ENCODE measurements around the gene PPP2CA. TPM values are rescaled to one million over a fixed set of nuclear protein-coding genes. Genes with fewer than 3 reads are reported as not detected.

Gene PPP2CA
- total and polyA plus RNA-seq, 2 of the 13 experiments (the other 11 are each of a cell fraction or from before 2014, with no cell fraction given) = 82.4 to 171 TPM

DNA sequence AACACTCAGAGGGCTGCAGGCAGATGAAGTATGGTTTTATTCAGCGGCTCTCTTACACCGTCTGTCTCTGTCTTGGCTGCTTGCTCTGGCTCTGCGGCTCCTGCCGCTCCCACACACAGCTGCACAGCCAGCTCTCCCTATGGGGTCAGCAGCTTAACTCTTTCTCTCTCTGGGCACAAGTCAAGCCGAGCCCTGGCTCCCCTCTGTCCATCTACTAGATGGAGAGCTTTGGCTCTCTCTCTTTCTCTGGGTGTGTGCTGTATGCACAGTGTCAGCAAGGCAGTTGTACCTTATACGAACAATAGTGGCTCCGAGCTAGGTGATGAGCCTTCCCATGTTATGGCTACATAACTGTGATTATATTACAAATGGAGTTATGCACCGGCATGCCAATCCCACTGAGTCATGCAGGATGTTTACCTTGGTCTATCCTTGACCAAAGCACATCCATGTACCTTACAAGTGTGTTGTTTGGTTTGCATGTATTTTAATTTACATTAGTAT is 19.3 kb upstream of the PPP2CA start (continued):
- TF ChIP-seq SP5 (CRISPR knock-in tag; IDR thresholded peaks at IDR 0.05; ENCODE audit: borderline replicate concordance, low read depth) (no peak), ZNF761 (CRISPR knock-in tag; conservative IDR thresholded peaks at IDR 0.05) (no peak), MIER3 (CRISPR knock-in tag; IDR thresholded peaks at IDR 0.05; ENCODE audit: borderline replicate concordance) (peak; percentile 74; the same call in 1 of the 2 replicates), RARG (CRISPR knock-in tag; IDR thresholded peaks at IDR 0.05; ENCODE audit: low read depth) (no peak), FOSL1 (CRISPR knock-in tag; IDR thresholded peaks at IDR 0.05; ENCODE audit: borderline replicate concordance) (peak; percentile 86; the same call in 1 of the 2 replicates), MED1 (CRISPR knock-in tag; IDR thresholded peaks at IDR 0.05) (peak; percentile 64), ZNF558 (CRISPR knock-in tag; IDR thresholded peaks at IDR 0.05; ENCODE audit: borderline replicate concordance) (no peak), ZFY (CRISPR knock-in tag; IDR thresholded peaks at IDR 0.05) (0 out of 2 replicates have a peak, but pooled peaks have one; percentile 28), ADNP (CRISPR knock-in tag; IDR thresholded peaks at IDR 0.05) (no peak), ATF7 (IDR thresholded peaks at IDR 0.05) (no peak), ATF7 (CRISPR knock-in tag; IDR thresholded peaks at IDR 0.05) (peak; percentile 42; the same call in 1 of the 2 replicates), TP53 (CRISPR knock-in tag; conservative IDR thresholded peaks at IDR 0.05) (no peak)
- TF ChIP-seq, protein P1, sequence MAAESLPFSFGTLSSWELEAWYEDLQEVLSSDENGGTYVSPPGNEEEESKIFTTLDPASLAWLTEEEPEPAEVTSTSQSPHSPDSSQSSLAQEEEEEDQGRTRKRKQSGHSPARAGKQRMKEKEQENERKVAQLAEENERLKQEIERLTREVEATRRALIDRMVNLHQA (CRISPR knock-in tag; IDR thresholded peaks at IDR 0.05) = no peak
- TF ChIP-seq, protein P2, sequence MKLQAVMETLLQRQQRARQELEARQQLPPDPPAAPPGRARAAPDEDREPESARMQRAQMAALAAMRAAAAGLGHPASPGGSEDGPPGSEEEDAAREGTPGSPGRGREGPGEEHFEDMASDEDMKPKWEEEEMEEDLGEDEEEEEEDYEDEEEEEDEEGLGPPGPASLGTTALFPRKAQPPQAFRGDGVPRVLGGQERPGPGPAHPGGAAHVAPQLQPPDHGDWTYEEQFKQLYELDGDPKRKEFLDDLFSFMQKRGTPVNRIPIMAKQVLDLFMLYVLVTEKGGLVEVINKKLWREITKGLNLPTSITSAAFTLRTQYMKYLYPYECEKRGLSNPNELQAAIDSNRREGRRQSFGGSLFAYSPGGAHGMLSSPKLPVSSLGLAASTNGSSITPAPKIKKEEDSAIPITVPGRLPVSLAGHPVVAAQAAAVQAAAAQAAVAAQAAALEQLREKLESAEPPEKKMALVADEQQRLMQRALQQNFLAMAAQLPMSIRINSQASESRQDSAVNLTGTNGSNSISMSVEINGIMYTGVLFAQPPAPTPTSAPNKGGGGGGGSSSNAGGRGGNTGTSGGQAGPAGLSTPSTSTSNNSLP (IDR thresholded peaks at IDR 0.05; ENCODE audit: low read depth, low read length) = peak; percentile 84
- TF ChIP-seq, protein P3, sequence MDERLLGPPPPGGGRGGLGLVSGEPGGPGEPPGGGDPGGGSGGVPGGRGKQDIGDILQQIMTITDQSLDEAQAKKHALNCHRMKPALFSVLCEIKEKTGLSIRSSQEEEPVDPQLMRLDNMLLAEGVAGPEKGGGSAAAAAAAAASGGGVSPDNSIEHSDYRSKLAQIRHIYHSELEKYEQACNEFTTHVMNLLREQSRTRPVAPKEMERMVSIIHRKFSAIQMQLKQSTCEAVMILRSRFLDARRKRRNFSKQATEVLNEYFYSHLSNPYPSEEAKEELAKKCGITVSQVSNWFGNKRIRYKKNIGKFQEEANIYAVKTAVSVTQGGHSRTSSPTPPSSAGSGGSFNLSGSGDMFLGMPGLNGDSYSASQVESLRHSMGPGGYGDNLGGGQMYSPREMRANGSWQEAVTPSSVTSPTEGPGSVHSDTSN (CRISPR knock-in tag; IDR thresholded peaks at IDR 0.05) = no peak
- TF ChIP-seq, protein P4, sequence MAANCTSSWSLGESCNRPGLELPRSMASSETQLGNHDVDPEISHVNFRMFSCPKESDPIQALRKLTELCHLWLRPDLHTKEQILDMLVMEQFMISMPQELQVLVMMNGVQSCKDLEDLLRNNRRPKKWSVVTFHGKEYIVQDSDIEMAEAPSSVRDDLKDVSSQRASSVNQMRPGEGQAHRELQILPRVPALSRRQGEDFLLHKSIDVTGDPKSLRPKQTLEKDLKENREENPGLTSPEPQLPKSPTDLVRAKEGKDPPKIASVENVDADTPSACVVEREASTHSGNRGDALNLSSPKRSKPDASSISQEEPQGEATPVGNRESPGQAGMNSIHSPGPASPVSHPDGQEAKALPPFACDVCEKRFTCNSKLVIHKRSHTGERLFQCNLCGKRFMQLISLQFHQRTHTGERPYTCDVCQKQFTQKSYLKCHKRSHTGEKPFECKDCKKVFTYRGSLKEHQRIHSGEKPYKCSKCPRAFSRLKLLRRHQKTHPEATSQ (CRISPR knock-in tag; IDR thresholded peaks at IDR 0.05; ENCODE audit: borderline replicate concordance) = no peak
- TF ChIP-seq, protein P5, sequence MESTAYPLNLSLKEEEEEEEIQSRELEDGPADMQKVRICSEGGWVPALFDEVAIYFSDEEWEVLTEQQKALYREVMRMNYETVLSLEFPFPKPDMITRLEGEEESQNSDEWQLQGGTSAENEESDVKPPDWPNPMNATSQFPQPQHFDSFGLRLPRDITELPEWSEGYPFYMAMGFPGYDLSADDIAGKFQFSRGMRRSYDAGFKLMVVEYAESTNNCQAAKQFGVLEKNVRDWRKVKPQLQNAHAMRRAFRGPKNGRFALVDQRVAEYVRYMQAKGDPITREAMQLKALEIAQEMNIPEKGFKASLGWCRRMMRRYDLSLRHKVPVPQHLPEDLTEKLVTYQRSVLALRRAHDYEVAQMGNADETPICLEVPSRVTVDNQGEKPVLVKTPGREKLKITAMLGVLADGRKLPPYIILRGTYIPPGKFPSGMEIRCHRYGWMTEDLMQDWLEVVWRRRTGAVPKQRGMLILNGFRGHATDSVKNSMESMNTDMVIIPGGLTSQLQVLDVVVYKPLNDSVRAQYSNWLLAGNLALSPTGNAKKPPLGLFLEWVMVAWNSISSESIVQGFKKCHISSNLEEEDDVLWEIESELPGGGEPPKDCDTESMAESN (CRISPR knock-in tag; conservative IDR thresholded peaks at IDR 0.05) = no peak

All from HepG2 (cell line).